ENCODE measurements around the gene U2AF2.
A peak's percentile ranks its signal among the peaks of the same experiment; 100 is the strongest.

U2AF2 gene

DNA sequence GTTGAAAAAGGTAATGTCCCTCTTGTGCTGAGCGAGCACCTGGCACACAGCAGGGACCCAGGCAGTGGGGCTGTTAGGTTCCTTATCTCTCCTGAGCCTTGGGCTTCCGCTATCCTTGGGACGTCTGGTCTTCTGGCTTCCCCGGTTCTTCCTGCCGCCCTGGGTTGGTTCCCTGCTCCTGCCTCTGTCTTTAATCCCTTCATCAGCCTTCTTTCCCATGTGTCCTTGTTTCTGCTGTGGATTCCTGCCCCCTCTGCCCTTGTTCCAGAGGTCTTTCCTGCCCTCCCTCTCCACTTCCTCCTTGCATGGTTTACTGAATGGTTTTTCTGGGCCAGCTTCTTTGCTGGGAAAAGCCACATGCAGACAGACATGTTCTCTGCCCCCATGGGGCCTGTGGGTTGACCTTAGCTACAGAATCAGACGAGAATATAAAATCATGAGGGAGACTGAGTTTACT is 22.8 kb downstream of the U2AF2 start:
- no peak for DNase-seq

- peak; percentile 47 for DNase-seq
These were observed 23.4 kb downstream of the U2AF2 start for GRCh38 chr19:55678121-55678671.

- DNase-seq: no peak
These were observed 24.8 kb downstream of the U2AF2 start for GRCh38 chr19:55679343-55680257.

- DNase-seq: no peak
These were observed 25.7 kb downstream of the U2AF2 start for GRCh38 chr19:55680339-55681130.

GRCh38 chr19:55681131-55682092 is 26.6 kb downstream of the U2AF2 start:
- no peak for DNase-seq

GRCh38 chr19:55683449-55684261 is 28.8 kb downstream of the U2AF2 start:
- no peak for DNase-seq

GRCh38 chr19:55684946-55685681 is 30.3 kb downstream of the U2AF2 start:
- no peak for DNase-seq

DNA sequence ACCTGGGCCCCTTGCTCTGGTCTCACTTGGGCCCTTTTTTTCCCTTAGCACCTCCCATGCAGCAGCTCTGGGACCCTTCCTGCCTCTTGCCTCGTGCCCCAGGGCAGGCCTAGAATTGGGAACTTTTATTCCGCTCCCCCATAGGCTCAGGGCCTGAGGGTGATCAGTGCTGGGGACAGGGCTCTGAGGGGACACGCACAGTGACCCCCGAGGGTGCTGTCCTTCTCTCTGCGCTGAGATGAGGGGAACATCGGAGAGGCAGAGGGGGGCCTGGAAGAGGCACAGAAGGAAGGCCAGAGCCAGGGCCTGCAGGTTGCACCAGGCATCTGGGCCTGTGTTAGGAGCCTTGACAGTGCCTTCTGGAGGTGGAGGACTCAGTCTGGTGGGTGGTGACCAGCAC is 30.9 kb downstream of the U2AF2 start:
- DNase-seq: no peak

DNA sequence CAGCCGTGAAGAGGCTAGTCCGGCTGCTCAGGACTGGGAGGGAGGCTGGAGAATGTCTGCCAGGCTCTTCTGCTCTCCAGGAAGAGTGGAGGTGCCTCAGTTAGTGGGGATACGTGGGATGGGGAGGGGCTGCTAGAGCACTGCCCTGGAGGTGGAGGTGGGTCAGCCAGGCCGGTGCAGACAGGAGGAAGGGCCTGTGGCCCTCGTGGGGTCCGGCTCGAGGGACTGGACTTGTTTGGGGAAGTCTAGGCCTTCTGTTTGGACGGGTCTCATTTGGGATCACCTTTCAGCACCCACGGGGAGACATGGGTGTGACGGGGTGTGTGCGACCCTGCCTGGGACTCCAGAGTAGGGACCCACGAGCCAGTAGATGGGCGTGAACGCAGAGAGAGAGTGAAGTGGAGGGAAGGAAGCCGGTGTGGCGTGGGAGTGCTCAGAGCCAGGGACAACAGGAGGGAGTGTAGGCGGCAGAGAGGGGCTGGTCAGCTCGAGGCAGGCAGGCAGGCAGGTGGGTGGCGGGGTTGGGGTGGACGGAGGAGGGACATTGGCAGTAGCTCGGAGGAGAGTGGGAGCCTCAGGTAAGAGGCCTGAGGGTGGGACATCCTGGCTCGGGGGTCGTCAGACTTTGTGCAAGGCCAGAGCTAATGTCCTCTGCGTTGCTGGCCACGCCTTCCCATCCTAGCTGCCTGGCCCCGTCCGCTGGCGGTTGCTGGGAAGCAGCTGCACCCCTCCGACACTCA is 31.6 kb downstream of the U2AF2 start:
- no peak for DNase-seq

DNA sequence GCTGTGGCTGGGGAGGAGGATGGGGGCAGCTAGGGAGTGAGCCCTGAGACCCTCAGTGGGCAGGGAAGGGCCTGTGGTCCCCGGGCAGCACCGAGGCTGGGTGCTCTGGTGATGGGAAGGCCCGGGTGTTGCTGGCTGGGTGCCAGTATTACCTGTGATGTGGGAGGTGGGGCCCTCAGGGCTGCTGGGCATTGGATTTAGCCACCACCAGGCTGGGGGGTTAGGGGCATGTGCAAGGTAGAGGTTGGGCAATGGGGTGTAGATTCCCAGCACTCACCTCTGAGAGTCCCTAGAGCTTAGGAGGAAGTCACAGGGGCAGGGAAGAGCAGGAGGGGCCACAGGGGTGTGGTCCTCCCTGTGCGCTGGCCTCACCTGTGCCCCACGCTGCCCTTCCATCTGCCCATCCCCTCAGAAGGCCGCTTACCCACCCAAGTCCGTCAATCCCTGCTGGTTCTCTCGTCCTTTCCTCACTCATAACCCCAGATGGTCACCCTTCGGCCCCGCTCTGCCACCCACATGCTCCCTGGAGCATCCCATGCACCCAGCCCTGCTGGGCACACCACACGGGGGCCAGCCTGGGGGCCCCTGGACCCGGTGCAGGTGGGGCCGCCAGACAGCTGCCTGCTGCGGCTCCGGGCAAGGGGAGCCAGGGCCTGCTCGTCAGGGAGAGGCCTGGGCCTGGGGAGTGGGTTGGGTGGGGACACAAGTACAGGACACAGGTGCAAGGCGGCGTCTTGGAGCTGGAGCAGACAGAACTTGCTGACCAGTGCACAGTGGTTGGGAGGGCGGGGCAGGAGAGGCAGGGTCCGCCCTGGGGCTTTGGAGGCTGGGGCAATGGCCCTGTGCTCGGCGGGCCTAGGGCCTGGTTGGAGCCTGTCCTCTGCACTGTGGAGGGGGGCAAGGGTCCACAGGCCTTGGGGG is 32.7 kb downstream of the U2AF2 start:
- DNase-seq: no peak

DNA sequence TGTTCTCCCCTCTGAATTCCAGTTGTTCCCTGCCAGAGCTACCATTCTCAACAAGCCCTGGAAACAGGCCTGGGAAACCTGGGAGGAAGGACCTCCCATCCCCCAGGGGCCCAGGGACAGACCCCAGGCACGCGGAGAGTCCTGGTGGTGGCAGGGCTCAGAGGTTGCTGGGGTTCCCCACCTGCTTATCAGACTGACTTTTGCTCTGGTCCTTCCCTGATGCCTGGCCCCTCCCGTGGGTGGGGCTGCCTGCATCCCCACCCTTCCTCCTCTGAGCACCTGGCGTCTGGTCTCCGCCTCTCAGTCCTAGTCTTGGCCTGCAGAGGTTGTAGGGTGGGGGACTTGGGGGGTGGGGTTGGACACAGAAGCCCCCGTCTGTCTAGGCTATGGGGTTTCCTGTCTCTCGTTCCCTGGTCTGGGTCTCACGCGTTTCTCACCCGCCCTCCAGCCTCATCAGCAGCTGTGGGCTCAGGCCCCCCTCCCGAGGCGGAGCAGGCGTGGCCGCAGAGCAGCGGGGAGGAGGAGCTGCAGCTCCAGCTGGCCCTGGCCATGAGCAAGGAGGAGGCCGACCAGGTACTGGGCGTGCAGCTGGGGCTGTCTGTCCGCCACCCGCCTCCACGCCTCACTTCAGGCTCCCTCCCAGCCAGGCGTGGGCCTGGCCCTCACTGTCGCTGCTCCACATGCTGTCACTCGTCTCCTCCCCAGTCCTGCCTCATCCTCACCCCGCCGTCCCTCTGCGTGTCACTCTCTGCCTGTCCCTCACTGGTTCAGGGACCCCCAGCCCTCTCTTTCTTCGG is 33.8 kb downstream of the U2AF2 start:
- DNase-seq: no peak

DNA sequence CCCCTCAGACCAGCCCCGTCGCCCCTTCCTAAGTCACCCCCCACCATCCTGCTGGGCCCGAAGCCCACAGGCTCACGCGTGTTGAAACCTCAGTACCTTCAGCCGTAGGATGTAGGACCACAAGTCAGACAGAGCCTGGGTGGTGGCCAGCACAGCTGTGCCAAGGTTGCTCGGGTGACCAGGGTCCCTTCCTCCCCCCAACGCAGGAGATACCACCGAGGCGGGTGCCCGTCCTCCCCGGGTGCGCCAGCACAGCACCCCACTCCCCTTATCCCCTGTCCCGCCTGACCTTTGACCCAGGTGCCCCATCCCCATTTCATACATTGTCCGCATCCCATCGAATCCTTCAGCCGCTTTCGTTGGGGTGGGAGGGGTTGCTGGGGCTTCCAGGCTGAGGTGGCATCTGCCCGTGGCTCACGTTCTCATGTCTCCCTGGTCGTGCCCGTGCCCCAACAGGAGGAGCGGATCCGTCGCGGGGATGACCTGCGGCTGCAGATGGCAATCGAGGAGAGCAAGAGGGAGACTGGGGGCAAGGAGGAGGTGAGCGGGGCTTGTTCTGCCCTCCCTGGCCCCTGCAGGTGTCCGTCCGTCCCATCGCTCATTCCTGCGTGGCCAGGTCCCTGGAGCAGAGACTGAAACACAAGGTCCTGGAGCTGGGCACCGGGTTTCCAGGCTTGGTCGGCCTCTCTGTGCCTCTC is 34.7 kb downstream of the U2AF2 start:
- no peak for DNase-seq

DNA sequence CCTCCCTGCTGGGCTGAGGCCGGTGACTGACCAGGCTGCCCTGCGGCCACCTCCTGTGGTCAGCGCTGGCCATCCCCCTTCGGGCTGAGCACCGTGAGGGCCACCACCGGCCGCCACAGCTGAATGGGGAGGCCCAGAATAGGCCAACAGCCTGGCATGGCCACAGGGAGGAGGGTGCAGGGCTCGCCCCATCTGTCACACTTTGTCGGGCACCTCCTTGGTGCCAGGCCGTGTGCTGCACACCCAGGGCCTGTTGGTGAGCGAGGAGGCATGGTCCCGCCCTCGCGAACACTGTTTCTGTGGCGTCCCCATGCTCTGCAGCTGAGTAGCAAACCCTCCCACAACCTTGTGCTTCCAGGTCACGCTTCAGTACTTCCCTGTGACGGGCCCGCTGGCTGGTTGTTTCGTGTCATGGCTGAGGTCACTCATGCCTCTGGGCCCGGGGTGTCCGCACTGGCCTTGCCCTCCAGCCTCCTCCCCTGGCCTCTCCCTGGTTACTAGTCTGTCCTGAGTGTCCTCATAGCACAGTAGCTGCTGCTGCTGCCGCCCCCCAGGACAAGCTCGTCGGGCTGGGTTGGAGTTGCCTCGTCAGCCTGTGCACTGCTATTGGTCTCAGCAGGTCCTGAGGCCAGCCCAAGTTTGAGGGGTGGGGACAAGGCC is 35.4 kb downstream of the U2AF2 start:
- no peak for DNase-seq

DNA sequence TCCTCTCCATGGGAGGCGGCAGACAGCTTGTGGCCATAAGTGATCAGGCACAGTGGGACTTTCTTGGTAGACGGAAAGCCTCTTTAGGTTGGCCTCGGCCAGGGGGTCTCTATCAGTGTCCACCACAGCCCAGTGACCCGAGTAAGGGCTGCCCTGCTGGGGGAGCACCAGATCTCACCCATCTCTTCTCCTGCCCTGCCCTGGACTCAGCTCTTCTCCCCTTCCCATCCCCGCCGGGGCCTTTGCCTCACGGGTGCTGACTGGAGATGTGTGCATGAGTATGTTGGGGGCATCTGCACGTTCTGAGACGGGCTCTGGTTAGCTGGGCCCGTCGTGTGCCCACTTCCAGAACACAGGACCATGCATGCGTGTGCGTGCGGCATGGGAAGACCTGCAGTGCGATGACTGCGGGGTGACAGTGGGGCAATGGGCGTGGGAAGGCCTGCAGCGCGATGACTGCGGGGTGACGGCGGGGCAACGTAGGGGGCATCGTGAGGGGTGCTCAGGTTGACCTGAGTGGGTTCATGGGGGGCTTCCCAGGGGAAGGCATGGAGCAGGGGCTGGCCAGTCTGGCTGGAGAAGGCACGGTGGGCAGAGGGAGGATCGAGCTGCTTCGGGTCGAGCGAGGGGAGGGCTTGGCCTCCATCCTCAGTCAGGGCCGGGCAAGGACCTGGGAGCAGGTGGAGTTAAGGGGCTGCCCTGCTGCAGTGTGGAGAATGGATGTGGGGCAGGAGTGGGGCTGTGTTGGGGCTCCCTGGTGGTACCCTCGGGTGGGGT is 36.1 kb downstream of the U2AF2 start:
- DNase-seq: no peak

- DNase-seq: no peak
These were observed 37.0 kb downstream of the U2AF2 start for GRCh38 chr19:55691561-55692481.
